Activated T-cell treated with anti-CD3 and anti-CD28 coated beads, Interleukin-2, amount 50 U/mL, for 72 hours (primary cell): Measurements from ENCODE around the gene STOX2. TPM values are rescaled to one million over a fixed set of nuclear protein-coding genes. Genes with fewer than 3 reads are reported as not detected.

Experiments used
- ATAC-seq, 2 donors: fragments of 150-1000 bp; cut with Tn5 transposase; replicated peaks in 1 of 2; 2 replicates each; pipeline ENCODE4 v1.10.0; 2021; ENCODE audit warnings: moderate library complexity in 2 of 2, mild to moderate bottlenecking in 1 of 2
- DNase-seq, 2 donors: peaks; one replicate each; pipeline ENCODE4 v3.0.0; 2021 to 2022; ENCODE audit warnings: mixed read lengths in 1 of 2
- H3K27ac Mint-ChIP-seq: one replicate; pipeline ENCODE4 v1.8.0; 2022; ENCODE audit warnings: mild to moderate bottlenecking, moderate library complexity, mixed read lengths
- H3K27me3 Mint-ChIP-seq: one replicate; pipeline ENCODE4 v1.8.0; 2022; ENCODE audit warnings: low read depth, mixed read lengths
- H3K36me3 Mint-ChIP-seq, 2 donors: one replicate each; pipeline ENCODE4 v1.8.0; 2022; ENCODE audit warnings: mixed read lengths in 2 of 2, mild to moderate bottlenecking in 1 of 2; ENCODE audit not compliant: insufficient read depth in 2 of 2
- H3K4me1 Mint-ChIP-seq: one replicate; pipeline ENCODE4 v1.8.0; 2022; ENCODE audit warnings: low read depth, mixed read lengths
- H3K4me3 Mint-ChIP-seq, 2 donors: one replicate each; pipeline ENCODE4 v1.8.0; 2022; ENCODE audit warnings: mild to moderate bottlenecking in 2 of 2, mixed read lengths in 2 of 2, moderate library complexity in 2 of 2
- H3K9me3 Mint-ChIP-seq, 2 donors: one replicate each; pipeline ENCODE4 v1.8.0; 2022; ENCODE audit warnings: mixed read lengths in 2 of 2
- total RNA-seq, 2 donors: library from RNA; stranded (reverse); gene quantifications; one replicate each; pipeline ENCODE4 v1.2.3, GENCODE V29; 2022

Gene STOX2
- total RNA-seq, 2 donors from 2014 or later: 0.19 TPM; not detected in 1

DNA sequence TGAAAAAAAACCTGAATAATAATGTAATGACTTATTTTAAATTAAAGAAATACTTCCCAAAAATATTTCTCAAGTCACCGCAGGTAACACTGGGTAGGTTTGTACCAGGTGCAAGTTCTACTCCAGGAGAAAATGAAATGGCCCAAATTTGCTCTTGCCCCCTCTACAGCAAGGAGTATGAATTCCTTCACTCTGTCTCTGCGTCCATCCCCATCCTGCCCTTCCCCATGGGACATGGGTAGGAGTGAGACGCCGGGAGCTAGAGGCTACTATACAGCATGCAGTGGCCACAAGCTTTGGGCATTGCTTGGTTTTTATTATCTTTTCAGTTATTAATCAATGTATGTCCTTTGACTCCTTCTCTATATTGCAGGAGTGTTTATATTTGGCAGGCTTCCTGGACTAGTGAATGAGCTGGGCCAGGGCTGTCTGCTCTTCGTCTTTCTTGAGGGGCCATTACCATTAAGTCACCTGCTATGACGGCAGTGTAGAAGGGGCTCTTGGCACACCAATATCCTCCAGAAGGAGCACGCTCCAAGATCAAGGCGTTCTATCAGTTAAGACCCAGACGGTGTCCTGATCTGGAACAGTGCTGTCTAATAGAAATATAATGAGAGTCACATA lies 162.9 kb downstream of the STOX2 start:
- DNase-seq (no peak), ATAC-seq (no peak)
- Mint-ChIP-seq H3K9me3 (peaks cover 7 to 11% of the 10 kb centered on the region in 2 donors), H3K36me3 (peaks cover 0 to 6% of the 10 kb centered on the region in 2 donors), H3K4me3 (no peak overlapping the region), H3K27ac (no peak overlapping the region), H3K27me3 (no peaks in the 10 kb centered on the region), H3K4me1 (no peaks in the 10 kb centered on the region)

Other genes starting within 250 kb of the STOX2 start
- gene RWDD4, start 246.1 kb upstream of the STOX2 start, total RNA-seq: 10 to 100 TPM; 16.0 to 17.1 TPM
- gene TRAPPC11, start 246.0 kb upstream of the STOX2 start, total RNA-seq: 10 to 100 TPM; 33.2 to 36.8 TPM